A673 (cell line): ENCODE data around the gene TLE3.

Source experiments
- EZH2 ChIP-seq: fragments of 200-600 bp; sonication (generic); IDR thresholded peaks from 2 replicates; pipeline ENCODE4 v1.6.1; 2017; ENCODE audit warnings: borderline replicate concordance, low read depth, mild to moderate bottlenecking, mixed read lengths, antibody characterized with exemption, low read length; ENCODE audit not compliant: poor library complexity, severe bottlenecking
- TF ChIP-seq, protein P1 (sequence below): fragments of 300-800, 200-600 bp; sonication (generic); conservative IDR thresholded peaks from 2 replicates; pipeline ENCODE4 v1.5.1; 2017; ENCODE audit warnings: low read depth, mild to moderate bottlenecking, antibody characterized with exemption, low read length, moderate library complexity, mixed read lengths

DNA sequence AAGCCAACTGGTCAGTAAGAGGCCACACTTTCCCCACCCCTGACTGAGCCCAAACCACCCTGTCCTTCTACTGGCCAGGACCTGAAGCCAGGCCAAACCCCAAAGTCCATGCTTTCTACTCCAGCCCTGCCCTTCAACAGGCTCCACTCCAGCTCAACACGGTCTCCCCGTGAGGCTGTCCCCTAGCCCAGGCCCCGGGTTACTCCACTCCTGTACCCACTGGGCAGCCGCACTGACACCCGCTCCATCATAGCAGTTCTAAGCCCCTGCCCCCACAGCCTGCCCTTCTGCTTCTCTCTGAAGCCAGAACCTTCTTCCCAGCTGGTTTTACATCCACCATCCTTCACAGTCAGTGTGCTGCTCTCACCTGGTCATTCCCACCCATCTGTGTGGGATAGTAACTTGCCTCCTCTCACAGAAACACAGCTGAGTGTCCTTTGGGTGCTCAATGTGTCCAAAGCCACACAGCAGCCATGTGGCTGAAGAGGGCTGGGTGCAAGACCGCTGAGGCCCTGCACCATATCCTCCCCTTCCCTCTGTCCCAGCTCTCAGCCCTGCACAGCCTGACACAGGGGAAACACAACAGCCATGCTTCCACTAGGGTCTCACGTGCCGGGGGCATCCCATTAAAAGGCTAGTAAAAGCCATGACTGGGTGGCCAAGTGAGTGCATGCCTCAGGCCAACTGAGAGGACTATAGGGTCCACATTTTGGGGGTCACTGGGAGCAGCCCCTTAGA is 38.1 kb downstream of the TLE3 start:
- TF ChIP-seq, protein P1, sequence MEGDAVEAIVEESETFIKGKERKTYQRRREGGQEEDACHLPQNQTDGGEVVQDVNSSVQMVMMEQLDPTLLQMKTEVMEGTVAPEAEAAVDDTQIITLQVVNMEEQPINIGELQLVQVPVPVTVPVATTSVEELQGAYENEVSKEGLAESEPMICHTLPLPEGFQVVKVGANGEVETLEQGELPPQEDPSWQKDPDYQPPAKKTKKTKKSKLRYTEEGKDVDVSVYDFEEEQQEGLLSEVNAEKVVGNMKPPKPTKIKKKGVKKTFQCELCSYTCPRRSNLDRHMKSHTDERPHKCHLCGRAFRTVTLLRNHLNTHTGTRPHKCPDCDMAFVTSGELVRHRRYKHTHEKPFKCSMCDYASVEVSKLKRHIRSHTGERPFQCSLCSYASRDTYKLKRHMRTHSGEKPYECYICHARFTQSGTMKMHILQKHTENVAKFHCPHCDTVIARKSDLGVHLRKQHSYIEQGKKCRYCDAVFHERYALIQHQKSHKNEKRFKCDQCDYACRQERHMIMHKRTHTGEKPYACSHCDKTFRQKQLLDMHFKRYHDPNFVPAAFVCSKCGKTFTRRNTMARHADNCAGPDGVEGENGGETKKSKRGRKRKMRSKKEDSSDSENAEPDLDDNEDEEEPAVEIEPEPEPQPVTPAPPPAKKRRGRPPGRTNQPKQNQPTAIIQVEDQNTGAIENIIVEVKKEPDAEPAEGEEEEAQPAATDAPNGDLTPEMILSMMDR = no peak
- no peak for TF ChIP-seq EZH2
